GM12891 (cell line): ENCODE measurements around the gene PRLR.

Experiments used
- PAX5 ChIP-seq: IDR thresholded peaks from 2 replicates; pipeline ENCODE4 v1.6.1; 2011; ENCODE audit warnings: low read length, moderate library complexity, mild to moderate bottlenecking; ENCODE audit not compliant: insufficient read depth, severe bottlenecking
- POLR2A ChIP-seq: IDR thresholded peaks from 2 replicates; pipeline ENCODE4 v1.6.1; 2011; ENCODE audit warnings: low read depth, low read length, control low read depth
- POLR2AphosphoS5 ChIP-seq: IDR thresholded peaks from 2 replicates; pipeline ENCODE4 v1.6.1; 2011; ENCODE audit warnings: low read depth, low read length, control low read depth
- POU2F2 ChIP-seq: IDR thresholded peaks from 2 replicates; pipeline ENCODE4 v1.6.1; 2011; ENCODE audit warnings: low read depth, mild to moderate bottlenecking, control low read depth, low read length, moderate library complexity
- SPI1 ChIP-seq: IDR thresholded peaks from 2 replicates; pipeline ENCODE4 v1.6.1; 2011; ENCODE audit warnings: low read depth, low read length, control low read depth
- TAF1 ChIP-seq: IDR thresholded peaks from 2 replicates; pipeline ENCODE4 v1.6.1; 2011; ENCODE audit warnings: low read depth, low read length, control low read depth

- TF ChIP-seq POLR2AphosphoS5 (no peak), SPI1 (no peak), POLR2A (no peak), TAF1 (no peak), PAX5 (no peak), POU2F2 (no peak)
Observed at GRCh38 chr5:35131723-35132122, 98.6 kb downstream of the PRLR start.
